ENCODE data around the gene TRAM2. TPM values are rescaled to one million over a fixed set of nuclear protein-coding genes. Genes with fewer than 3 reads are reported as not detected.
A peak's percentile ranks its signal among the peaks of the same experiment; 100 is the strongest.

Gene TRAM2
- total RNA-seq, 1 experiment from 2014 or later, result 13.4 TPM

DNA sequence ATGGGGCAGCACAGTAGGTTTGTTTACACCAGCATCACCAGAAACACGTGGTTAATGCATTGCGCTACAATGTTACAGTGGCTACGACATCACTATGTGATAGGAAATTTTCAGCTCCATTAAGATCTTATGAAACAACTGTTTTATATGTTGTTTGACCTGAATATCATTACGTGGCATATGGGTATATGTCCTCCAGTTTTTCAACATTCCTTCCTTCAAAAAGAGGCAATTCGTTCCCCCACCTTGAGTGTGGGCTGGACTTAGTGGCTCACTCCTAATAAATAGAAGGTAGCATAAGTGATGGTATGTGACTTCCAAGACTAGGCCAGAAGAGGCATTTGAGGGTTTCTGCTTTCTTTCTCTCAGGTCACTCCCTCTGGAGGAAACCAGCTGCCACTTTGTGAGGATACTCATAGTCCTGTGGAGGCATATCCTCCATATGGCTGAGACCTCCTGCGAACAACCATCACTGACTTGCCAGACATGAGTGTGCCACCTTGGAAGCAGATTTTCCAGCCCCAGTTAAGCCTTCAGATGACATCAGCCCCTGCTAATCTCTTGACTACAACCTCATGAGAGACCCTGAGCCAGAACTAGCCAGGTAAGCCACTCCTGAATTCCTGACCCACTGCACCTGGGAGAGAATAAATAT, 2.3 kb upstream of the TRAM2 start:
- ChIA-PET CTCF (no interaction called here), POLR2A (no interaction called here)
- Mint-ChIP-seq H3K27ac (no peak overlapping the region; the same call in 1 of the 2 replicates), H3K4me1 (peaks cover 27% of the 10 kb centered on the region), H3K36me3 (no peaks in the 10 kb centered on the region), H3K9me3 (no peaks in the 10 kb centered on the region), H3K4me3 (no peak overlapping the region), H3K27me3 (ENCODE audit: low read depth) (peaks cover 3% of the 10 kb centered on the region; the same call in 1 of the 2 replicates)
- ATAC-seq, result no peak
- no peak for DNase-seq (ENCODE audit: low spot score)
- TF ChIP-seq SMAD4 (CRISPR knock-in tag; IDR thresholded peaks at IDR 0.05) (no peak), TEAD4 (CRISPR knock-in tag; IDR thresholded peaks at IDR 0.05) (no peak), ZNF263 (CRISPR knock-in tag; IDR thresholded peaks at IDR 0.05; ENCODE audit: low read depth) (no peak), ETV6 (CRISPR knock-in tag; IDR thresholded peaks at IDR 0.05) (no peak), MXD4 (CRISPR knock-in tag; IDR thresholded peaks at IDR 0.05; ENCODE audit: borderline replicate concordance) (no peak), JUN (CRISPR knock-in tag; IDR thresholded peaks at IDR 0.05) (no peak), ZNF138 (CRISPR knock-in tag; conservative IDR thresholded peaks at IDR 0.05) (no peak)
- TF ChIP-seq, protein P1, sequence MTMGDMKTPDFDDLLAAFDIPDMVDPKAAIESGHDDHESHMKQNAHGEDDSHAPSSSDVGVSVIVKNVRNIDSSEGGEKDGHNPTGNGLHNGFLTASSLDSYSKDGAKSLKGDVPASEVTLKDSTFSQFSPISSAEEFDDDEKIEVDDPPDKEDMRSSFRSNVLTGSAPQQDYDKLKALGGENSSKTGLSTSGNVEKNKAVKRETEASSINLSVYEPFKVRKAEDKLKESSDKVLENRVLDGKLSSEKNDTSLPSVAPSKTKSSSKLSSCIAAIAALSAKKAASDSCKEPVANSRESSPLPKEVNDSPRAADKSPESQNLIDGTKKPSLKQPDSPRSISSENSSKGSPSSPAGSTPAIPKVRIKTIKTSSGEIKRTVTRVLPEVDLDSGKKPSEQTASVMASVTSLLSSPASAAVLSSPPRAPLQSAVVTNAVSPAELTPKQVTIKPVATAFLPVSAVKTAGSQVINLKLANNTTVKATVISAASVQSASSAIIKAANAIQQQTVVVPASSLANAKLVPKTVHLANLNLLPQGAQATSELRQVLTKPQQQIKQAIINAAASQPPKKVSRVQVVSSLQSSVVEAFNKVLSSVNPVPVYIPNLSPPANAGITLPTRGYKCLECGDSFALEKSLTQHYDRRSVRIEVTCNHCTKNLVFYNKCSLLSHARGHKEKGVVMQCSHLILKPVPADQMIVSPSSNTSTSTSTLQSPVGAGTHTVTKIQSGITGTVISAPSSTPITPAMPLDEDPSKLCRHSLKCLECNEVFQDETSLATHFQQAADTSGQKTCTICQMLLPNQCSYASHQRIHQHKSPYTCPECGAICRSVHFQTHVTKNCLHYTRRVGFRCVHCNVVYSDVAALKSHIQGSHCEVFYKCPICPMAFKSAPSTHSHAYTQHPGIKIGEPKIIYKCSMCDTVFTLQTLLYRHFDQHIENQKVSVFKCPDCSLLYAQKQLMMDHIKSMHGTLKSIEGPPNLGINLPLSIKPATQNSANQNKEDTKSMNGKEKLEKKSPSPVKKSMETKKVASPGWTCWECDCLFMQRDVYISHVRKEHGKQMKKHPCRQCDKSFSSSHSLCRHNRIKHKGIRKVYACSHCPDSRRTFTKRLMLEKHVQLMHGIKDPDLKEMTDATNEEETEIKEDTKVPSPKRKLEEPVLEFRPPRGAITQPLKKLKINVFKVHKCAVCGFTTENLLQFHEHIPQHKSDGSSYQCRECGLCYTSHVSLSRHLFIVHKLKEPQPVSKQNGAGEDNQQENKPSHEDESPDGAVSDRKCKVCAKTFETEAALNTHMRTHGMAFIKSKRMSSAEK (CRISPR knock-in tag; IDR thresholded peaks at IDR 0.05; ENCODE audit: borderline replicate concordance), result no peak
- TF ChIP-seq, protein P2, sequence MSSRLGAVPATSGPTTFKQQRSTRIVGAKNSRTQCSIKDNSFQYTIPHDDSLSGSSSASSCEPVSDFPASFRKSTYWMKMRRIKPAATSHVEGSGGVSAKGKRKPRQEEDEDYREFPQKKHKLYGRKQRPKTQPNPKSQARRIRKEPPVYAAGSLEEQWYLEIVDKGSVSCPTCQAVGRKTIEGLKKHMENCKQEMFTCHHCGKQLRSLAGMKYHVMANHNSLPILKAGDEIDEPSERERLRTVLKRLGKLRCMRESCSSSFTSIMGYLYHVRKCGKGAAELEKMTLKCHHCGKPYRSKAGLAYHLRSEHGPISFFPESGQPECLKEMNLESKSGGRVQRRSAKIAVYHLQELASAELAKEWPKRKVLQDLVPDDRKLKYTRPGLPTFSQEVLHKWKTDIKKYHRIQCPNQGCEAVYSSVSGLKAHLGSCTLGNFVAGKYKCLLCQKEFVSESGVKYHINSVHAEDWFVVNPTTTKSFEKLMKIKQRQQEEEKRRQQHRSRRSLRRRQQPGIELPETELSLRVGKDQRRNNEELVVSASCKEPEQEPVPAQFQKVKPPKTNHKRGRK (CRISPR knock-in tag; IDR thresholded peaks at IDR 0.05; ENCODE audit: borderline replicate concordance), result no peak
- TF ChIP-seq, protein P3, sequence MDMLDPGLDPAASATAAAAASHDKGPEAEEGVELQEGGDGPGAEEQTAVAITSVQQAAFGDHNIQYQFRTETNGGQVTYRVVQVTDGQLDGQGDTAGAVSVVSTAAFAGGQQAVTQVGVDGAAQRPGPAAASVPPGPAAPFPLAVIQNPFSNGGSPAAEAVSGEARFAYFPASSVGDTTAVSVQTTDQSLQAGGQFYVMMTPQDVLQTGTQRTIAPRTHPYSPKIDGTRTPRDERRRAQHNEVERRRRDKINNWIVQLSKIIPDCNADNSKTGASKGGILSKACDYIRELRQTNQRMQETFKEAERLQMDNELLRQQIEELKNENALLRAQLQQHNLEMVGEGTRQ (CRISPR knock-in tag; IDR thresholded peaks at IDR 0.05), result no peak
- TF ChIP-seq, protein P4, sequence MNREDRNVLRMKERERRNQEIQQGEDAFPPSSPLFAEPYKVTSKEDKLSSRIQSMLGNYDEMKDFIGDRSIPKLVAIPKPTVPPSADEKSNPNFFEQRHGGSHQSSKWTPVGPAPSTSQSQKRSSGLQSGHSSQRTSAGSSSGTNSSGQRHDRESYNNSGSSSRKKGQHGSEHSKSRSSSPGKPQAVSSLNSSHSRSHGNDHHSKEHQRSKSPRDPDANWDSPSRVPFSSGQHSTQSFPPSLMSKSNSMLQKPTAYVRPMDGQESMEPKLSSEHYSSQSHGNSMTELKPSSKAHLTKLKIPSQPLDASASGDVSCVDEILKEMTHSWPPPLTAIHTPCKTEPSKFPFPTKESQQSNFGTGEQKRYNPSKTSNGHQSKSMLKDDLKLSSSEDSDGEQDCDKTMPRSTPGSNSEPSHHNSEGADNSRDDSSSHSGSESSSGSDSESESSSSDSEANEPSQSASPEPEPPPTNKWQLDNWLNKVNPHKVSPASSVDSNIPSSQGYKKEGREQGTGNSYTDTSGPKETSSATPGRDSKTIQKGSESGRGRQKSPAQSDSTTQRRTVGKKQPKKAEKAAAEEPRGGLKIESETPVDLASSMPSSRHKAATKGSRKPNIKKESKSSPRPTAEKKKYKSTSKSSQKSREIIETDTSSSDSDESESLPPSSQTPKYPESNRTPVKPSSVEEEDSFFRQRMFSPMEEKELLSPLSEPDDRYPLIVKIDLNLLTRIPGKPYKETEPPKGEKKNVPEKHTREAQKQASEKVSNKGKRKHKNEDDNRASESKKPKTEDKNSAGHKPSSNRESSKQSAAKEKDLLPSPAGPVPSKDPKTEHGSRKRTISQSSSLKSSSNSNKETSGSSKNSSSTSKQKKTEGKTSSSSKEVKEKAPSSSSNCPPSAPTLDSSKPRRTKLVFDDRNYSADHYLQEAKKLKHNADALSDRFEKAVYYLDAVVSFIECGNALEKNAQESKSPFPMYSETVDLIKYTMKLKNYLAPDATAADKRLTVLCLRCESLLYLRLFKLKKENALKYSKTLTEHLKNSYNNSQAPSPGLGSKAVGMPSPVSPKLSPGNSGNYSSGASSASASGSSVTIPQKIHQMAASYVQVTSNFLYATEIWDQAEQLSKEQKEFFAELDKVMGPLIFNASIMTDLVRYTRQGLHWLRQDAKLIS (CRISPR knock-in tag; IDR thresholded peaks at IDR 0.05; ENCODE audit: borderline replicate concordance), result no peak

DNA sequence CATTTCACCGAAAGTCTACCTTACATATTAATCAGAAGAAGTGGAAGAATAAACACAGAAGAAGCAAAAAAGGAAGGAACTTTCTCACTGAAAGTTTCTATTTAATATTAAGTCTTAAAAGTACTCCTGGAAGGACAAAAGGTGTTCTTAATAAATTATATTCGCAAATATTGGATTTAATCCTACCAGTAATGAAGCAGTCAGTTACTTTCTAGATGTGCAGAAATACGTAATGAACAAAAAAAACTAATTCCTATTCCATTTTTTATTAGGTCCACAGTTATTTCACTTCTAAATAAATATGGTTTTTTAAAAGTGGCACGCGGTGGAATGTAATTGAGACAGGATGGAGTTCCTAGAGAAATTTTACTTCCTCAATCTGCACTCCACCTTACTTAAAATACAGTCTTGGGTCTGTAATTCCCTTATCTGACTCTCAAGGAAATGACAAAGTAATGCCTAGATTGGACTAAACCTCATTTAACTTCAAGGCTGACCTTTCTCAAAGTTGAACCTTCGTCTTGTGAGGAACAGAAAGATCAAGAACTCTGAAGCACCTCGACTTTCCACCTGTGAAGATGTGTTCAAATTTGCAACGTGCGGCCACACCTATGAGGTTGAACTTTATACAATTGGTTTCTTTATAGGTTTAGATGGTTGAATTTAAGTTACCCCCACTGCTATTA, 1.1 kb upstream of the TRAM2 start:
- H3K4me1 Mint-ChIP-seq, result peaks cover 39% of the 10 kb centered on the region
- peaks cover 3% of the 10 kb centered on the region; the same call in 1 of the 2 replicates for H3K27me3 Mint-ChIP-seq (ENCODE audit: low read depth)
- CTCF ChIA-PET, result interaction anchor here (3.2 kb wide), 1 partner anchor 20 kb away, joined by 13 read pairs; no protein-coding TSS in a partner anchor
- H3K36me3 Mint-ChIP-seq, result no peaks in the 10 kb centered on the region
- ATAC-seq (no peak), DNase-seq (ENCODE audit: low spot score) (no peak)
- H3K4me3 Mint-ChIP-seq, result peak overlapping the region; percentile 90
- H3K27ac Mint-ChIP-seq, result peak overlapping the region; percentile 100
- no peaks in the 10 kb centered on the region for H3K9me3 Mint-ChIP-seq
- POLR2A ChIA-PET, result interaction anchor here (1.3 to 1.6 kb wide), 2 partner anchors 13 to 157 kb away, joined by 3 to 5 read pairs; no protein-coding TSS in a partner anchor
- TF ChIP-seq SMAD4 (CRISPR knock-in tag; IDR thresholded peaks at IDR 0.05), result no peak
- TF ChIP-seq, protein P5, sequence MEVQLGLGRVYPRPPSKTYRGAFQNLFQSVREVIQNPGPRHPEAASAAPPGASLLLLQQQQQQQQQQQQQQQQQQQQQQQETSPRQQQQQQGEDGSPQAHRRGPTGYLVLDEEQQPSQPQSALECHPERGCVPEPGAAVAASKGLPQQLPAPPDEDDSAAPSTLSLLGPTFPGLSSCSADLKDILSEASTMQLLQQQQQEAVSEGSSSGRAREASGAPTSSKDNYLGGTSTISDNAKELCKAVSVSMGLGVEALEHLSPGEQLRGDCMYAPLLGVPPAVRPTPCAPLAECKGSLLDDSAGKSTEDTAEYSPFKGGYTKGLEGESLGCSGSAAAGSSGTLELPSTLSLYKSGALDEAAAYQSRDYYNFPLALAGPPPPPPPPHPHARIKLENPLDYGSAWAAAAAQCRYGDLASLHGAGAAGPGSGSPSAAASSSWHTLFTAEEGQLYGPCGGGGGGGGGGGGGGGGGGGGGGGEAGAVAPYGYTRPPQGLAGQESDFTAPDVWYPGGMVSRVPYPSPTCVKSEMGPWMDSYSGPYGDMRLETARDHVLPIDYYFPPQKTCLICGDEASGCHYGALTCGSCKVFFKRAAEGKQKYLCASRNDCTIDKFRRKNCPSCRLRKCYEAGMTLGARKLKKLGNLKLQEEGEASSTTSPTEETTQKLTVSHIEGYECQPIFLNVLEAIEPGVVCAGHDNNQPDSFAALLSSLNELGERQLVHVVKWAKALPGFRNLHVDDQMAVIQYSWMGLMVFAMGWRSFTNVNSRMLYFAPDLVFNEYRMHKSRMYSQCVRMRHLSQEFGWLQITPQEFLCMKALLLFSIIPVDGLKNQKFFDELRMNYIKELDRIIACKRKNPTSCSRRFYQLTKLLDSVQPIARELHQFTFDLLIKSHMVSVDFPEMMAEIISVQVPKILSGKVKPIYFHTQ (CRISPR knock-in tag; IDR thresholded peaks at IDR 0.05), result no peak
- no peak for TF ChIP-seq NR2C2 (CRISPR knock-in tag; IDR thresholded peaks at IDR 0.05)
- TF ChIP-seq, protein P6, sequence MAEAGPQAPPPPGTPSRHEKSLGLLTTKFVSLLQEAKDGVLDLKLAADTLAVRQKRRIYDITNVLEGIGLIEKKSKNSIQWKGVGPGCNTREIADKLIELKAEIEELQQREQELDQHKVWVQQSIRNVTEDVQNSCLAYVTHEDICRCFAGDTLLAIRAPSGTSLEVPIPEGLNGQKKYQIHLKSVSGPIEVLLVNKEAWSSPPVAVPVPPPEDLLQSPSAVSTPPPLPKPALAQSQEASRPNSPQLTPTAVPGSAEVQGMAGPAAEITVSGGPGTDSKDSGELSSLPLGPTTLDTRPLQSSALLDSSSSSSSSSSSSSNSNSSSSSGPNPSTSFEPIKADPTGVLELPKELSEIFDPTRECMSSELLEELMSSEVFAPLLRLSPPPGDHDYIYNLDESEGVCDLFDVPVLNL (CRISPR knock-in tag; IDR thresholded peaks at IDR 0.05; ENCODE audit: borderline replicate concordance, low read depth), result no peak
- TF ChIP-seq, protein P7, sequence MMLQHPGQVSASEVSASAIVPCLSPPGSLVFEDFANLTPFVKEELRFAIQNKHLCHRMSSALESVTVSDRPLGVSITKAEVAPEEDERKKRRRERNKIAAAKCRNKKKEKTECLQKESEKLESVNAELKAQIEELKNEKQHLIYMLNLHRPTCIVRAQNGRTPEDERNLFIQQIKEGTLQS (CRISPR knock-in tag; conservative IDR thresholded peaks at IDR 0.05), result no peak
- TF ChIP-seq SMAD3 (CRISPR knock-in tag; IDR thresholded peaks at IDR 0.05; ENCODE audit: borderline replicate concordance), result no peak
- TF ChIP-seq, protein P8, sequence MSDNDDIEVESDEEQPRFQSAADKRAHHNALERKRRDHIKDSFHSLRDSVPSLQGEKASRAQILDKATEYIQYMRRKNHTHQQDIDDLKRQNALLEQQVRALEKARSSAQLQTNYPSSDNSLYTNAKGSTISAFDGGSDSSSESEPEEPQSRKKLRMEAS (CRISPR knock-in tag; IDR thresholded peaks at IDR 0.05), result no peak
